OCI-LY3 (cell line): ENCODE data around the gene PDE10A.
"Not testable (repeated sequence)": the region's sequence is repeated elsewhere in the genome, so short reads cannot be mapped to it uniquely, and the experiment has no call there.

ENCODE experiments used
- H2AFZ ChIP-seq: fragments of 200-600, 300-600 bp; shearing (Covaris generic); 2 replicates; pipeline ENCODE4 v1.6.0; 2014; ENCODE audit warnings: antibody characterized with exemption, low read depth, low read length
- H3K27ac ChIP-seq: fragments of 200-600, 300-600 bp; sonication (generic); 2 replicates; pipeline ENCODE4 v1.5.1; 2014; ENCODE audit warnings: mild to moderate bottlenecking, low read length, moderate library complexity, mixed read lengths
- H3K27me3 ChIP-seq: fragments of 200-600, 300-600 bp; sonication (generic); 2 replicates; pipeline ENCODE4 v1.6.1; 2014; ENCODE audit warnings: low read depth, low read length, mixed read lengths
- H3K36me3 ChIP-seq: fragments of 200-600, 300-600 bp; sonication (generic); replicated peaks from 2 replicates; pipeline ENCODE3; 2014; ENCODE audit warnings: low read depth, low read length, mixed read lengths
- H3K4me1 ChIP-seq: fragments of 300-600, 200-600 bp; sonication (generic); 2 replicates; pipeline ENCODE4 v1.6.1; 2014; ENCODE audit warnings: low read length, mixed read lengths
- H3K4me2 ChIP-seq: fragments of 200-600, 300-600 bp; sonication (generic); 2 replicates; pipeline ENCODE4 v1.6.1; 2014; ENCODE audit warnings: low read length, mixed read lengths
- H3K4me3 ChIP-seq: fragments of 300-600, 200-600 bp; sonication (generic); 2 replicates; pipeline ENCODE4 v1.5.1; 2014; ENCODE audit warnings: antibody characterized with exemption, mild to moderate bottlenecking, low read length, moderate library complexity
- H3K79me2 ChIP-seq: fragments of 300-600, 200-600 bp; shearing (Covaris generic); 2 replicates; pipeline ENCODE4 v1.6.1; 2014; ENCODE audit warnings: mild to moderate bottlenecking, low read length, mixed read lengths
- H3K9ac ChIP-seq: fragments of 300-600, 200-600 bp; shearing (Covaris generic); 2 replicates; pipeline ENCODE4 v1.6.0; 2014; ENCODE audit warnings: mild to moderate bottlenecking, low read length, moderate library complexity
- H3K9me3 ChIP-seq: fragments of 200-600, 300-600 bp; shearing (Covaris generic); 2 replicates; pipeline ENCODE4 v1.6.1; 2014; ENCODE audit warnings: low read length, mixed read lengths; ENCODE audit not compliant: insufficient read depth
- H4K20me1 ChIP-seq: fragments of 200-600, 300-600 bp; sonication (generic); 2 replicates; pipeline ENCODE4 v1.6.1; 2016; ENCODE audit warnings: low read length, mixed read lengths; ENCODE audit not compliant: insufficient read depth
- EZH2phosphoT487 ChIP-seq: fragments of 200-600 bp; shearing (Covaris generic); IDR thresholded peaks from 2 replicates; pipeline ENCODE4 v1.6.1; 2018; ENCODE audit warnings: antibody characterized with exemption, mixed run types, low read depth
- TF ChIP-seq, protein P1 (sequence below): fragments of 200-600, 300-600 bp; sonication (generic); IDR thresholded peaks from 2 replicates; pipeline ENCODE4 v1.5.1; 2014; ENCODE audit warnings: antibody characterized with exemption, low read length, low read depth

Gene PDE10A

DNA sequence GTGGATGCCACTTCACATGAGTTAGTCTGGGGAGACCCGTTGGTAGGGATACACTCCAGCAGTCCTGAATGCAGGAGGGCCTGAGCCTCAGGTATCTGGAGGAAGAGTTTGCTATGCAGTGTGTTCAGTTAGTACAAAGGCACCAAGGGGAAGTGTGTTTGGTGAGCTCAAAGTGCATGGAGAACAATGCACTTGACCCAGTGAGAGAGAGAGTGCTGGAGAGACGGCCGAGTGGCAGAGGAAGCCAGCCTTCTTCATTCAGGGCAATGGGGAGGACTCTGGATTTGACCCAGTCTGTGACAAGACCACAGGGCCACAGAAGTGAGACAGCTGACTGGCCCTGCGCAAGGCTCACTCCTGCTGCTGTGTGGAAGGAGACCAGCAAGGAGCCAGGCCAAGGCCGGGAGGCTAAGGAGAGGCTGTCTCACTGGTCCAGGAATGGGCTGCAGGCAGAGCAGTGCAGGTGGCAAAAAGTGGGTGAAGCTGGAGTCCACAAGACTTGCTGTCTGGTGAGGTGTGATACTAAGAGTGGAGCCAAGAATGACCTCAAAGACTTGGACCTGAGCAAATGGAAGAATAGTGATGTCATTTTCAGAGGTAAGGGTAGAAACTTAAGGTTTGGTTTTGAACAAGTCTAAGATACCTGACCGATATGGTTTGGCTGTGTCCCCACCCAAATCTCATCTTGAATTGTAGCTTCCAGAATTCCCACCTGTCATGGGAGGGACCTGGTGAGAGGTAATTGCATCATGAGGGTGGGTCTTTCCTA, 38.0 kb downstream of the PDE10A start:
- TF ChIP-seq, protein P1, sequence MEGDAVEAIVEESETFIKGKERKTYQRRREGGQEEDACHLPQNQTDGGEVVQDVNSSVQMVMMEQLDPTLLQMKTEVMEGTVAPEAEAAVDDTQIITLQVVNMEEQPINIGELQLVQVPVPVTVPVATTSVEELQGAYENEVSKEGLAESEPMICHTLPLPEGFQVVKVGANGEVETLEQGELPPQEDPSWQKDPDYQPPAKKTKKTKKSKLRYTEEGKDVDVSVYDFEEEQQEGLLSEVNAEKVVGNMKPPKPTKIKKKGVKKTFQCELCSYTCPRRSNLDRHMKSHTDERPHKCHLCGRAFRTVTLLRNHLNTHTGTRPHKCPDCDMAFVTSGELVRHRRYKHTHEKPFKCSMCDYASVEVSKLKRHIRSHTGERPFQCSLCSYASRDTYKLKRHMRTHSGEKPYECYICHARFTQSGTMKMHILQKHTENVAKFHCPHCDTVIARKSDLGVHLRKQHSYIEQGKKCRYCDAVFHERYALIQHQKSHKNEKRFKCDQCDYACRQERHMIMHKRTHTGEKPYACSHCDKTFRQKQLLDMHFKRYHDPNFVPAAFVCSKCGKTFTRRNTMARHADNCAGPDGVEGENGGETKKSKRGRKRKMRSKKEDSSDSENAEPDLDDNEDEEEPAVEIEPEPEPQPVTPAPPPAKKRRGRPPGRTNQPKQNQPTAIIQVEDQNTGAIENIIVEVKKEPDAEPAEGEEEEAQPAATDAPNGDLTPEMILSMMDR, result no peak
- no peak for TF ChIP-seq EZH2phosphoT487
- H3K4me1 ChIP-seq, result no peaks in the 10 kb centered on the region
- no peaks in the 10 kb centered on the region for H3K36me3 ChIP-seq
- H3K27me3 ChIP-seq, result no peaks in the 10 kb centered on the region
- H3K4me3 ChIP-seq, result no peak overlapping the region
- H3K79me2 ChIP-seq, result no peaks in the 10 kb centered on the region
- H3K9me3 ChIP-seq, result no peaks in the 10 kb centered on the region
- no peak overlapping the region for H3K27ac ChIP-seq
- no peak overlapping the region for H3K4me2 ChIP-seq
- H3K9ac ChIP-seq, result no peak overlapping the region
- no peaks in the 10 kb centered on the region for H4K20me1 ChIP-seq
- H2AFZ ChIP-seq, result no peak overlapping the region

GRCh38 chr6:165621940-165622339, 41.1 kb downstream of the PDE10A start:
- H3K27ac ChIP-seq, result no peak overlapping the region
- no peaks in the 10 kb centered on the region for H3K36me3 ChIP-seq
- TF ChIP-seq EZH2phosphoT487, result no peak
- TF ChIP-seq, protein P1, result no peak
- no peaks in the 10 kb centered on the region for H3K27me3 ChIP-seq
- H2AFZ ChIP-seq, result no peak overlapping the region
- H3K79me2 ChIP-seq, result no peaks in the 10 kb centered on the region
- H3K4me2 ChIP-seq, result no peak overlapping the region
- no peaks in the 10 kb centered on the region for H4K20me1 ChIP-seq
- H3K9ac ChIP-seq, result no peak overlapping the region
- no peaks in the 10 kb centered on the region for H3K4me1 ChIP-seq
- H3K4me3 ChIP-seq, result no peak overlapping the region
- H3K9me3 ChIP-seq, result no peaks in the 10 kb centered on the region

GRCh38 chr6:165618891-165619290, 44.1 kb downstream of the PDE10A start:
- not testable (repeated sequence) for H3K9ac ChIP-seq, H3K79me2 ChIP-seq, H3K4me1 ChIP-seq, H2AFZ ChIP-seq, H3K27me3 ChIP-seq, H3K4me3 ChIP-seq, H3K4me2 ChIP-seq, H3K36me3 ChIP-seq, H3K9me3 ChIP-seq, H4K20me1 ChIP-seq, H3K27ac ChIP-seq

- no peak overlapping the region for H3K4me3 ChIP-seq
Measured at GRCh38 chr6:165618241-165618640, 44.8 kb downstream of the PDE10A start.

More at GRCh38 chr6:165618241-165618640, 44.8 kb downstream of the PDE10A start:
- no peaks in the 10 kb centered on the region for H3K9me3 ChIP-seq
- no peak for TF ChIP-seq EZH2phosphoT487
- TF ChIP-seq, protein P1, result no peak
- no peaks in the 10 kb centered on the region for H3K79me2 ChIP-seq
- H3K9ac ChIP-seq, result no peak overlapping the region
- H3K27ac ChIP-seq, result no peak overlapping the region
- H3K36me3 ChIP-seq, result no peaks in the 10 kb centered on the region
- H3K27me3 ChIP-seq, result no peaks in the 10 kb centered on the region
- H4K20me1 ChIP-seq, result no peaks in the 10 kb centered on the region
- no peak overlapping the region for H3K4me2 ChIP-seq
- no peaks in the 10 kb centered on the region for H3K4me1 ChIP-seq
- H2AFZ ChIP-seq, result no peak overlapping the region
